Endothelial cell of umbilical vein (primary cell): ENCODE results near the gene SRCAP. TPM values are rescaled to one million over a fixed set of nuclear protein-coding genes. Genes with fewer than 3 reads are reported as not detected.

Source experiments
- BruUV-seq: library from RNA; stranded (reverse); fragments of 400-500 nt; replicated peaks from 2 replicates; lab custom pipeline; 2021; lab: Mats Ljungman, UMichigan
- CTCF ChIA-PET: fragments of 300-600, 350-600 bp; sonication (Branson Sonifier 250); formaldehyde crosslinking; loops from one replicate; lab custom pipeline; 2021; ENCODE audit warnings: antibody characterized with exemption, inconsistent platforms; lab: Charles Lee
- POLR2A ChIA-PET: fragments of 300-600, 350-600 bp; sonication (Branson Sonifier 250); formaldehyde crosslinking; loops from one replicate; lab custom pipeline; 2021; ENCODE audit warnings: antibody characterized with exemption, inconsistent platforms; lab: Charles Lee
- DNase-seq: peaks from one replicate; pipeline ENCODE4 v3.0.0-alpha.2; 2011; ENCODE audit warnings: low read depth, low spot score
- FAIRE-seq: peaks from 2 replicates; lab custom pipeline; 2011; peaks lifted over from hg19 to GRCh38; lab: Jason Lieb, UNC
- H2AFZ ChIP-seq: 2 replicates; pipeline ENCODE4 v1.6.0; 2012; ENCODE audit warnings: low read depth, low read length, control low read depth, inconsistent platforms
- H3K27ac ChIP-seq: 2 replicates; pipeline ENCODE4 v1.5.1; 2011; ENCODE audit warnings: low read depth, mild to moderate bottlenecking, control low read depth, low read length, moderate library complexity; ENCODE audit not compliant: insufficient read depth
- H3K27me3 ChIP-seq, 2 experiments: 2 replicates each; pipeline versions ENCODE4 v1.6.0 to v1.6.1; 2011; ENCODE audit warnings: low read length in 2 of 2, mixed read lengths in 1 of 2; ENCODE audit not compliant: control insufficient read depth in 2 of 2, insufficient read depth in 2 of 2
- H3K36me3 ChIP-seq, 2 experiments: 2 replicates in 1 of 2; 3 replicates in 1 of 2; pipeline ENCODE4 v1.5.1; 2011; ENCODE audit warnings: low read length in 2 of 2, mild to moderate bottlenecking in 1 of 2, moderate library complexity in 1 of 2; ENCODE audit not compliant: control insufficient read depth in 2 of 2, insufficient read depth in 2 of 2; ENCODE audit errors: extremely low read depth in 1 of 2
- H3K4me1 ChIP-seq: 3 replicates; pipeline ENCODE4 v1.5.1; 2011; ENCODE audit warnings: mild to moderate bottlenecking, low read length; ENCODE audit not compliant: control insufficient read depth, insufficient read depth; ENCODE audit errors: extremely low read depth
- H3K4me2 ChIP-seq: 2 replicates; pipeline ENCODE4 v1.6.1; 2011; ENCODE audit warnings: low read length, control low read depth, mixed read lengths; ENCODE audit not compliant: insufficient read depth
- H3K4me3 ChIP-seq, 3 experiments: fragments of 200-600 bp in 1 of 3; sonication (generic), shearing (Covaris generic) in 1 of 3; replicated peaks in 1 of 3; 2 replicates each; pipeline ENCODE4 v1.5.1; 2011 to 2016; ENCODE audit warnings: control low read depth in 3 of 3, low read length in 3 of 3, mild to moderate bottlenecking in 2 of 3, inconsistent platforms in 1 of 3, low read depth in 1 of 3, moderate library complexity in 1 of 3; ENCODE audit not compliant: insufficient read depth in 1 of 3
- H3K79me2 ChIP-seq: 2 replicates; pipeline ENCODE4 v1.6.0; 2012; ENCODE audit warnings: low read length, inconsistent platforms; ENCODE audit not compliant: control insufficient read depth, insufficient read depth
- H3K9ac ChIP-seq: replicated peaks from 2 replicates; pipeline ENCODE3; 2011; ENCODE audit warnings: low read length, control low read depth; ENCODE audit not compliant: insufficient read depth; ENCODE audit errors: extremely low read depth
- H3K9me1 ChIP-seq: replicated peaks from 3 replicates; pipeline ENCODE4 v1.6.0; 2011; ENCODE audit warnings: mild to moderate bottlenecking, low read length; ENCODE audit not compliant: control insufficient read depth, insufficient read depth; ENCODE audit errors: extremely low read depth
- H3K9me3 ChIP-seq: replicated peaks from 2 replicates; pipeline ENCODE4 v1.5.1; 2012; ENCODE audit warnings: low read length, inconsistent platforms; ENCODE audit not compliant: control insufficient read depth, insufficient read depth
- H4K20me1 ChIP-seq: replicated peaks from 2 replicates; pipeline ENCODE3; 2011; ENCODE audit warnings: mild to moderate bottlenecking, low read length; ENCODE audit not compliant: control insufficient read depth, insufficient read depth; ENCODE audit errors: extremely low read depth
- CTCF ChIP-seq, 2 donors: IDR thresholded peaks; 1 replicate in 1 of 2; 2 replicates in 1 of 2; pipeline ENCODE4 v1.5.1; 2011; ENCODE audit warnings: low read length in 2 of 2, mild to moderate bottlenecking in 2 of 2, moderate library complexity in 2 of 2, control low read depth in 1 of 2, inconsistent platforms in 1 of 2, low read depth in 1 of 2; ENCODE audit not compliant: insufficient read depth in 1 of 2; ENCODE audit errors: extremely low read depth in 1 of 2
- EZH2 ChIP-seq: IDR thresholded peaks from 2 replicates; pipeline ENCODE4 v1.6.1; 2012; ENCODE audit warnings: borderline replicate concordance, low read depth, mild to moderate bottlenecking, moderate library complexity, low read length, inconsistent platforms; ENCODE audit not compliant: severe bottlenecking
- FOS ChIP-seq: IDR thresholded peaks from 2 replicates; pipeline ENCODE4 v1.6.1; 2011; ENCODE audit warnings: mild to moderate bottlenecking, low read length, moderate library complexity, borderline replicate concordance; ENCODE audit not compliant: insufficient read depth
- JUN ChIP-seq: IDR thresholded peaks from 2 replicates; pipeline ENCODE4 v1.6.1; 2011; ENCODE audit warnings: borderline replicate concordance, low read depth; ENCODE audit not compliant: insufficient read length, insufficient read depth
- MAX ChIP-seq: IDR thresholded peaks from 2 replicates; pipeline ENCODE4 v1.6.1; 2011; ENCODE audit not compliant: insufficient read depth, insufficient read length
- MYC ChIP-seq: IDR thresholded peaks from one replicate; pipeline ENCODE4 v1.6.1; 2011; ENCODE audit warnings: mild to moderate bottlenecking, low read depth, low read length
- POLR2A ChIP-seq: IDR thresholded peaks from 2 replicates; pipeline ENCODE4 v1.6.1; 2012; ENCODE audit warnings: low read depth, mild to moderate bottlenecking, control low read depth, low read length
- POLR2AphosphoS5 ChIP-seq: IDR thresholded peaks from 2 replicates; pipeline ENCODE4 v1.6.1; 2012; ENCODE audit warnings: low read depth, mild to moderate bottlenecking, control low read depth, low read length, moderate library complexity; ENCODE audit not compliant: insufficient read depth
- dilution Hi-C: fragments of 300-500 bp; cut with MboI; formaldehyde crosslinking; loops from one replicate; pipeline ENCODE4 v1.15.0; 2019; ENCODE audit warnings: low sequenced_read_pairs; ENCODE audit not compliant: extremely low pct_ligation_motif_present
- intact Hi-C: fragments of 100-400 bp; cut with micrococcal nuclease; formaldehyde crosslinking; loops from one replicate; pipeline ENCODE4 v1.10.0; 2022
- polyA plus RNA-seq, 4 experiments: library from polyadenylated mRNA; depleted of rRNA in 3 of 4; stranded (reverse) in 3 of 4; unstranded in 1 of 4; fragments of >200 nt; gene quantifications; 2 replicates each; pipeline versions ENCODE4 v1.2.1 to v1.2.3, GENCODE V29; 2011 to 2012; ENCODE audit warnings: missing spikeins in 1 of 4
- total RNA-seq: library from RNA; stranded (reverse); gene quantifications from 2 replicates; pipeline ENCODE4 v1.2.3, GENCODE V29; 2021

The SRCAP gene
- total and polyA plus RNA-seq, 2 donors (not counting 3 experiments of a cell fraction or from before 2014, with no cell fraction given): 11.0 to 77.7 TPM

GRCh38 chr16:30738984-30739951 is 40.3 kb downstream of the SRCAP start:
- no TSS peak for BruUV-seq

More at GRCh38 chr16:30738984-30739951, 40.3 kb downstream of the SRCAP start:
- intact Hi-C loops: no loop called here
- DNase-seq (no peak), FAIRE-seq (no peak)
- TF ChIP-seq FOS (no peak), JUN (no peak), MYC (no peak), EZH2 (no peak), POLR2AphosphoS5 (no peak), POLR2A (no peak), MAX (no peak), CTCF (IDR thresholded peaks at IDR 0.05; ENCODE audit: extremely low read depth in 1 of 2, insufficient read depth in 1 of 2, low read depth in 1 of 2, low read length in 2 of 2) (no peak)
- H3K9me3 ChIP-seq: no peaks in the 10 kb centered on the region
- H3K36me3 ChIP-seq: peaks cover 16 to 42% of the 10 kb centered on the region in 2 experiments
- H3K4me3 ChIP-seq: no peak overlapping the region
- H3K9ac ChIP-seq: no peak overlapping the region
- POLR2A ChIA-PET: no interaction called here
- no peak overlapping the region for H2AFZ ChIP-seq
- H3K27me3 ChIP-seq: no peaks in the 10 kb centered on the region
- H3K79me2 ChIP-seq: no peaks in the 10 kb centered on the region
- dilution Hi-C loops: no loop called here
- no peaks in the 10 kb centered on the region for H3K9me1 ChIP-seq
- no peak overlapping the region for H3K4me2 ChIP-seq
- peaks cover 20% of the 10 kb centered on the region for H3K4me1 ChIP-seq
- H4K20me1 ChIP-seq: no peaks in the 10 kb centered on the region
- CTCF ChIA-PET: no interaction called here
- no peak overlapping the region for H3K27ac ChIP-seq
